Ovary (tissue), 3 donors: ENCODE data around the gene CHCHD6.

Source experiments
- CTCF ChIP-seq, 3 donors: fragments of 450-650 bp in 2 of 3; fragments of 200-600 bp in 1 of 3; IDR thresholded peaks; one replicate each; pipeline versions ENCODE4 v1.5.1 to v1.8.0; 2016 to 2022; ENCODE audit warnings: antibody characterized with exemption in 3 of 3, mild to moderate bottlenecking in 1 of 3
- POLR2A ChIP-seq: fragments of 450-650 bp; IDR thresholded peaks from one replicate; pipeline ENCODE4 v1.6.1; 2017; ENCODE audit warnings: antibody characterized with exemption, mild to moderate bottlenecking, moderate library complexity
- donor health status: DM: no; HTN: no; CAD: no.

DNA sequence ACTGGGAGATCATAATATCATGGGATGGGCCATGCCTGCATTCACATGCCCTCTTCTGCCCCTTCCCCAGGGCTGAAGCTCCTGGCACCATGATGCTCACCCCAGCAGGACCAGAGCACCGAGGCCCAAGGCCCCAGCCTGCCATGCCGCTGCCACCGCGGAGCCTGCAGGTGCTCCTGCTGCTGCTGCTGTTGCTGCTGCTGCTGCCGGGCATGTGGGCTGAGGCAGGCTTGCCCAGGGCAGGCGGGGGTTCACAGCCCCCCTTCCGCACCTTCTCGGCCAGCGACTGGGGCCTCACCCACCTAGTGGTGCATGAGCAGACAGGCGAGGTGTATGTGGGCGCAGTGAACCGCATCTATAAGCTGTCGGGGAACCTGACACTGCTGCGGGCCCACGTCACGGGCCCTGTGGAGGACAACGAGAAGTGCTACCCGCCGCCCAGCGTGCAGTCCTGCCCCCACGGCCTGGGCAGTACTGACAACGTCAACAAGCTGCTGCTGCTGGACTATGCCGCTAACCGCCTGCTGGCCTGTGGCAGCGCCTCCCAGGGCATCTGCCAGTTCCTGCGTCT is 284.5 kb downstream of the CHCHD6 start:
- TF ChIP-seq POLR2A (no peak), CTCF (IDR thresholded peaks at IDR 0.05) (no peak)
